SK-N-SH (cell line): ENCODE data around the gene GPR68. TPM values are rescaled to one million over a fixed set of nuclear protein-coding genes. Genes with fewer than 3 reads are reported as not detected.

ENCODE experiments used
- CTCF ChIA-PET: fragments of 300-600, 350-600 bp; formaldehyde crosslinking; extraction: SDS; loops from one replicate; lab custom pipeline; 2021; lab: Yijun Ruan, JAX
- POLR2A ChIA-PET: fragments of 350-600 bp; sonication (Branson Sonifier 250); formaldehyde crosslinking; extraction: SDS; loops from one replicate; lab custom pipeline; 2020; ENCODE audit warnings: antibody characterized with exemption, inconsistent platforms; lab: Yijun Ruan, JAX
- DNase-seq: peaks from one replicate; pipeline ENCODE4 v3.0.0; 2012
- H2AFZ ChIP-seq: fragments of 200-600 bp; sonication (generic); 2 replicates; pipeline ENCODE4 v1.8.1; 2016; ENCODE audit warnings: antibody characterized with exemption, mild to moderate bottlenecking, low read depth
- H3F3A ChIP-seq: fragments of 200-600 bp; sonication (generic); replicated peaks from 2 replicates; pipeline ENCODE3; 2016; ENCODE audit warnings: antibody characterized with exemption, mild to moderate bottlenecking; ENCODE audit not compliant: insufficient read depth
- H3K27ac ChIP-seq, 2 experiments: fragments of 200-500 bp in 1 of 2; fragments of 200-600 bp in 1 of 2; sonication (Bioruptor generic) in 1 of 2; sonication (generic), shearing (Covaris generic) in 1 of 2; 2 replicates each; pipeline versions ENCODE4 v1.5.1 to v1.6.1; 2014 to 2016; ENCODE audit warnings: low read depth in 2 of 2, inconsistent platforms in 1 of 2, low read length in 1 of 2, mild to moderate bottlenecking in 1 of 2, mixed read lengths in 1 of 2
- H3K27me3 ChIP-seq: fragments of 200-600 bp; sonication (generic), shearing (Covaris generic); 2 replicates; pipeline ENCODE4 v1.6.1; 2016; ENCODE audit warnings: mixed run types; ENCODE audit not compliant: insufficient read depth
- H3K36me3 ChIP-seq, 2 experiments: fragments of 200-500 bp in 1 of 2; fragments of 200-600 bp in 1 of 2; sonication (Bioruptor generic) in 1 of 2; sonication (generic) in 1 of 2; replicated peaks in 1 of 2; 2 replicates each; pipeline versions ENCODE3 to v1.5.1; 2014 to 2016; ENCODE audit warnings: low read length in 1 of 2, mild to moderate bottlenecking in 1 of 2; ENCODE audit not compliant: insufficient read depth in 2 of 2, control insufficient read depth in 1 of 2
- H3K4me1 ChIP-seq, 2 experiments: fragments of 200-500 bp in 1 of 2; fragments of 200-600 bp in 1 of 2; sonication (Bioruptor generic) in 1 of 2; sonication (generic), shearing (Covaris generic) in 1 of 2; 2 replicates each; pipeline versions ENCODE4 v1.5.1 to v1.6.1; 2014 to 2016; ENCODE audit warnings: low read depth in 1 of 2, low read length in 1 of 2, mixed run types in 1 of 2; ENCODE audit not compliant: insufficient read depth in 2 of 2, control insufficient read depth in 1 of 2
- H3K4me2 ChIP-seq: fragments of 200-600 bp; sonication (generic), shearing (Covaris generic); 2 replicates; pipeline ENCODE4 v1.6.1; 2017; ENCODE audit warnings: mixed run types
- H3K4me3 ChIP-seq, 2 experiments: fragments of 200-500 bp in 1 of 2; fragments of 200-600 bp in 1 of 2; sonication (Bioruptor generic) in 1 of 2; sonication (generic), shearing (Covaris generic) in 1 of 2; 2 replicates each; pipeline versions ENCODE4 v1.5.1 to v1.8.1; 2014 to 2016; ENCODE audit warnings: low read depth in 2 of 2, inconsistent platforms in 1 of 2, low read length in 1 of 2, mild to moderate bottlenecking in 1 of 2, mixed read lengths in 1 of 2, moderate library complexity in 1 of 2
- H3K79me2 ChIP-seq: fragments of 200-600 bp; sonication (generic); 2 replicates; pipeline ENCODE4 v1.8.1; 2017; ENCODE audit warnings: mild to moderate bottlenecking; ENCODE audit not compliant: insufficient read depth
- H3K9ac ChIP-seq: fragments of 200-600 bp; sonication (generic); 2 replicates; pipeline ENCODE4 v1.6.1; 2017; ENCODE audit warnings: mixed run types
- H3K9me2 ChIP-seq: fragments of 200-600 bp; sonication (generic); 2 replicates; pipeline ENCODE4 v1.6.1; 2017; ENCODE audit warnings: mixed run types
- H3K9me3 ChIP-seq: fragments of 200-600 bp; sonication (generic); 2 replicates; pipeline ENCODE4 v1.6.1; 2017; ENCODE audit warnings: mixed run types, mild to moderate bottlenecking, moderate library complexity
- H4K20me1 ChIP-seq: fragments of 200-600 bp; sonication (generic); 2 replicates; pipeline ENCODE4 v1.6.1; 2017; ENCODE audit warnings: mild to moderate bottlenecking, mixed run types; ENCODE audit not compliant: insufficient read depth
- CHD2 ChIP-seq: fragments of 150-350 bp; IDR thresholded peaks from 2 replicates; pipeline ENCODE4 v1.6.1; 2018; ENCODE audit warnings: low read length; ENCODE audit not compliant: partially characterized antibody
- CTCF ChIP-seq: fragments of 200-600 bp; sonication (generic); IDR thresholded peaks from 2 replicates; pipeline ENCODE4 v1.6.1; 2017; ENCODE audit warnings: antibody characterized with exemption, mild to moderate bottlenecking, moderate library complexity
- ELF1 ChIP-seq: IDR thresholded peaks from 2 replicates; pipeline ENCODE4 v1.4.0; 2012
- EZH2phosphoT487 ChIP-seq: fragments of 200-600 bp; sonication (generic); IDR thresholded peaks from 2 replicates; pipeline ENCODE4 v1.6.1; 2017; ENCODE audit warnings: low read depth, mixed run types, mild to moderate bottlenecking, antibody characterized with exemption, moderate library complexity, borderline replicate concordance
- FOXJ3 ChIP-seq: sonication (generic); formaldehyde crosslinking; IDR thresholded peaks from 2 replicates; pipeline ENCODE4 v1.5.1; 2020; ENCODE audit warnings: mild to moderate bottlenecking, missing genetic modification reagents
- FOXM1 ChIP-seq: IDR thresholded peaks from 2 replicates; pipeline ENCODE4 v1.4.0; 2012; ENCODE audit warnings: low read depth, mild to moderate bottlenecking
- IRF3 ChIP-seq: fragments of 150-350 bp; IDR thresholded peaks from 2 replicates; pipeline ENCODE4 v1.6.1; 2016; ENCODE audit warnings: mild to moderate bottlenecking, low read depth, low read length
- MEF2A ChIP-seq: IDR thresholded peaks from 2 replicates; pipeline ENCODE4 v1.4.0; 2012; ENCODE audit warnings: low read depth, borderline replicate concordance
- NFIC ChIP-seq: IDR thresholded peaks from 2 replicates; pipeline ENCODE4 v1.4.0; 2012; ENCODE audit warnings: borderline replicate concordance
- NRF1 ChIP-seq: IDR thresholded peaks from 2 replicates; pipeline ENCODE4 v1.6.1; 2012; ENCODE audit warnings: low read depth, mild to moderate bottlenecking, low read length
- RAD21 ChIP-seq: IDR thresholded peaks from 2 replicates; pipeline ENCODE4 v1.6.1; 2012; ENCODE audit warnings: mild to moderate bottlenecking, low read length
- RCOR1 ChIP-seq: fragments of 150-350 bp; IDR thresholded peaks from 2 replicates; pipeline ENCODE4 v1.6.1; 2017; ENCODE audit warnings: antibody characterized with exemption, low read length
- RFX5 ChIP-seq: IDR thresholded peaks from 2 replicates; pipeline ENCODE4 v1.6.1; 2012; ENCODE audit warnings: mild to moderate bottlenecking, improper control_type of control experiment, low read length
- RXRA ChIP-seq: IDR thresholded peaks from 2 replicates; pipeline ENCODE4 v1.4.0; 2012; ENCODE audit warnings: low read depth, mild to moderate bottlenecking, borderline replicate concordance
- SMC3 ChIP-seq: IDR thresholded peaks from 2 replicates; pipeline ENCODE4 v1.6.1; 2012; ENCODE audit warnings: low read depth, low read length, improper control_type of control experiment
- TAF1 ChIP-seq: IDR thresholded peaks from 2 replicates; pipeline ENCODE4 v1.6.1; 2012; ENCODE audit warnings: low read depth, mild to moderate bottlenecking, low read length, moderate library complexity, borderline replicate concordance
- YY1 ChIP-seq: IDR thresholded peaks from 2 replicates; pipeline ENCODE4 v1.4.0; 2012; ENCODE audit warnings: low read depth, mild to moderate bottlenecking
- WGBS: methylation state at CpG from one replicate; pipeline ENCODE4 v1.1.6; 2017; ENCODE audit warnings: low lambda C conversion rate; 5-methylcytosine and 5-hydroxymethylcytosine counted together
- polyA plus RNA-seq, 3 experiments: library from polyadenylated mRNA; depleted of rRNA; stranded (reverse); fragments of >200 nt; gene quantifications; 2 replicates each; pipeline ENCODE4 v1.2.3, GENCODE V29; 2012

GPR68 gene
- polyA plus RNA-seq, 1 of the 3 experiments (the other 2 are of a cell fraction), result 0.18 TPM

GRCh38 chr14:91241863-91242262, 2.6 kb downstream of the GPR68 start:
- CTCF ChIA-PET, result interaction anchor here (1.4 to 3.2 kb wide), 2 partner anchors 64 to 338 kb away, joined by 3 to 21 read pairs; no protein-coding TSS in a partner anchor
- no peak overlapping the region for H3K4me2 ChIP-seq
- TF ChIP-seq RFX5 (no peak), IRF3 (no peak), ELF1 (no peak), NFIC (no peak), RXRA (no peak), RCOR1 (no peak), FOXJ3 (CRISPR knock-in tag) (no peak), CTCF (no peak), MEF2A (no peak), FOXM1 (no peak), RAD21 (no peak), EZH2phosphoT487 (no peak), YY1 (no peak), NRF1 (no peak), TAF1 (no peak)
- TF ChIP-seq, all 33 proteins: peak for 0

GRCh38 chr14:91238661-91239060, 5.8 kb downstream of the GPR68 start:
- ChIA-PET CTCF (interaction anchor here (0.7 kb wide), 1 partner anchor 9 kb away, joined by 3 read pairs; no protein-coding TSS in a partner anchor), POLR2A (interaction anchor here (0.6 kb wide), 1 partner anchor 248 kb away, joined by 5 read pairs; no protein-coding TSS in a partner anchor)
- Histone ChIP-seq H3K36me3 (no peaks in the 10 kb centered on the region), H3K79me2 (no peaks in the 10 kb centered on the region), H3K4me3 (no peak overlapping the region), H3F3A (no peaks in the 10 kb centered on the region), H3K4me2 (no peak overlapping the region), H3K27ac (no peak overlapping the region), H4K20me1 (no peaks in the 10 kb centered on the region), H3K27me3 (no peaks in the 10 kb centered on the region), H3K9me2 (no peaks in the 10 kb centered on the region), H3K9me3 (no peaks in the 10 kb centered on the region), H2AFZ (no peak overlapping the region), H3K4me1 (peaks cover 5 to 13% of the 10 kb centered on the region in 2 experiments; a peak in 2 of 4 replicates)
- DNase-seq, result no peak
- 77% methylated on average over 8 of the region's 8 CpGs for WGBS
- TF ChIP-seq RCOR1 (no peak), SMC3 (no peak), CHD2 (no peak), FOXJ3 (CRISPR knock-in tag) (no peak)
- TF ChIP-seq, all 33 proteins: peak for 0
- no peak overlapping the region for H3K9ac ChIP-seq

More at GRCh38 chr14:91241863-91242262, 2.6 kb downstream of the GPR68 start:
- Histone ChIP-seq H3K27ac (no peak overlapping the region; a peak in 1 of 4 replicates), H3K9me2 (no peaks in the 10 kb centered on the region), H3K9ac (no peak overlapping the region), H3K79me2 (no peaks in the 10 kb centered on the region), H3K27me3 (no peaks in the 10 kb centered on the region), H3K36me3 (no peaks in the 10 kb centered on the region), H3K4me1 (peaks cover 7 to 39% of the 10 kb centered on the region in 2 experiments; a peak in 2 of 4 replicates), H3F3A (no peaks in the 10 kb centered on the region), H4K20me1 (no peaks in the 10 kb centered on the region), H2AFZ (no peak overlapping the region), H3K4me3 (no peak overlapping the region), H3K9me3 (no peaks in the 10 kb centered on the region)
- no peak for DNase-seq
- 73% methylated on average over 7 of the region's 7 CpGs for WGBS
- POLR2A ChIA-PET, result no interaction called here
